ENCODE results near the gene IQSEC1. TPM values are rescaled to one million over a fixed set of nuclear protein-coding genes. Genes with fewer than 3 reads are reported as not detected.

Gene IQSEC1
- total RNA-seq, 1 donor from 2014 or later, result 29.5 TPM

DNA sequence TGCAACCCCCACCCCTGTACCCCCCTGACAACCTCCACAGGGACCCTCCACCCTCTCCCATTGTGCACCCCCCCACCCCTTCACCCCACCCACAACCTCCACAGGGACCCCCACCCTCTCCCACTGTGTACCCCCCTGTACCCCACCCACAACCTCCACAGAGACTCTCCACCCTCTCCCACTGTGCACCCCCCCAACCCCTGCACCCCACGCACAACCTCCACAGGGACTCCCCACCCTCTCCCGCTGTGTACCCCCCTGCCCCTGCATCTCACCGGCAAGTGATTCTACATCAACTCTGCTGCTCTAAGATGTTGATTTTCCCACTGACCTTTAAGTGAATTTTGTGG lies 180.4 kb downstream of the IQSEC1 start:
- Histone ChIP-seq H3K9ac (ENCODE audit: low read length) (no peak overlapping the region), H3K36me3 (ENCODE audit: insufficient read depth, low read length) (no peaks in the 10 kb centered on the region), H3K79me2 (ENCODE audit: insufficient read depth, low read length) (no peaks in the 10 kb centered on the region), H3K9me3 (ENCODE audit: insufficient read depth, low read depth, low read length) (no peaks in the 10 kb centered on the region), H3K4me1 (ENCODE audit: insufficient read depth, low read length) (no peaks in the 10 kb centered on the region), H3K27me3 (ENCODE audit: insufficient read depth, low read length) (peaks cover 13% of the 10 kb centered on the region), H3K27ac (ENCODE audit: low read depth, low read length) (no peak overlapping the region), H4K20me1 (ENCODE audit: insufficient read depth, low read length) (no peaks in the 10 kb centered on the region), H3K4me2 (ENCODE audit: low read length) (no peak overlapping the region), H3K4me3 (ENCODE audit: insufficient read depth, low read depth, low read length) (no peak overlapping the region), H2AFZ (ENCODE audit: low read depth, low read length) (no peak overlapping the region)
- no peak overlapping the region for H3K27ac Mint-ChIP-seq (ENCODE audit: unreplicated experiment)
- TF ChIP-seq, protein P1, sequence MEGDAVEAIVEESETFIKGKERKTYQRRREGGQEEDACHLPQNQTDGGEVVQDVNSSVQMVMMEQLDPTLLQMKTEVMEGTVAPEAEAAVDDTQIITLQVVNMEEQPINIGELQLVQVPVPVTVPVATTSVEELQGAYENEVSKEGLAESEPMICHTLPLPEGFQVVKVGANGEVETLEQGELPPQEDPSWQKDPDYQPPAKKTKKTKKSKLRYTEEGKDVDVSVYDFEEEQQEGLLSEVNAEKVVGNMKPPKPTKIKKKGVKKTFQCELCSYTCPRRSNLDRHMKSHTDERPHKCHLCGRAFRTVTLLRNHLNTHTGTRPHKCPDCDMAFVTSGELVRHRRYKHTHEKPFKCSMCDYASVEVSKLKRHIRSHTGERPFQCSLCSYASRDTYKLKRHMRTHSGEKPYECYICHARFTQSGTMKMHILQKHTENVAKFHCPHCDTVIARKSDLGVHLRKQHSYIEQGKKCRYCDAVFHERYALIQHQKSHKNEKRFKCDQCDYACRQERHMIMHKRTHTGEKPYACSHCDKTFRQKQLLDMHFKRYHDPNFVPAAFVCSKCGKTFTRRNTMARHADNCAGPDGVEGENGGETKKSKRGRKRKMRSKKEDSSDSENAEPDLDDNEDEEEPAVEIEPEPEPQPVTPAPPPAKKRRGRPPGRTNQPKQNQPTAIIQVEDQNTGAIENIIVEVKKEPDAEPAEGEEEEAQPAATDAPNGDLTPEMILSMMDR (IDR thresholded peaks at IDR 0.05; ENCODE audit: insufficient read depth, low read depth, low read length), result no peak
- TF ChIP-seq EZH2 (IDR thresholded peaks at IDR 0.05; ENCODE audit: insufficient read depth, low read length), result no peak
- H3K36me3 Mint-ChIP-seq (ENCODE audit: low read depth, unreplicated experiment), result no peaks in the 10 kb centered on the region
- DNase-seq (ENCODE audit: low read depth) (no peak), FAIRE-seq (no peak)
- H3K4me3 Mint-ChIP-seq (ENCODE audit: unreplicated experiment), result no peak overlapping the region
- H3K9me3 Mint-ChIP-seq (ENCODE audit: unreplicated experiment), result no peaks in the 10 kb centered on the region
- H3K27me3 Mint-ChIP-seq (ENCODE audit: low read depth, unreplicated experiment), result peaks cover 25% of the 10 kb centered on the region
- H3K4me1 Mint-ChIP-seq (ENCODE audit: low read depth, unreplicated experiment), result peaks cover 19% of the 10 kb centered on the region

GRCh38 chr3:12891985-12892839 lies 181.0 kb downstream of the IQSEC1 start:
- Histone ChIP-seq H3K4me3 (ENCODE audit: insufficient read depth, low read depth, low read length) (no peak overlapping the region), H2AFZ (ENCODE audit: low read depth, low read length) (peak overlapping the region; percentile 55)

More at GRCh38 chr3:12891985-12892839, 181.0 kb downstream of the IQSEC1 start:
- Histone ChIP-seq H3K27ac (ENCODE audit: low read depth, low read length) (no peak overlapping the region), H3K27me3 (ENCODE audit: insufficient read depth, low read length) (peaks cover 18% of the 10 kb centered on the region), H3K9me3 (ENCODE audit: insufficient read depth, low read depth, low read length) (no peaks in the 10 kb centered on the region), H3K36me3 (ENCODE audit: insufficient read depth, low read length) (no peaks in the 10 kb centered on the region), H3K9ac (ENCODE audit: low read length) (no peak overlapping the region), H3K4me1 (ENCODE audit: insufficient read depth, low read length) (no peaks in the 10 kb centered on the region), H3K79me2 (ENCODE audit: insufficient read depth, low read length) (no peaks in the 10 kb centered on the region), H4K20me1 (ENCODE audit: insufficient read depth, low read length) (no peaks in the 10 kb centered on the region), H3K4me2 (ENCODE audit: low read length) (peak overlapping the region; percentile 73)
- Mint-ChIP-seq H3K27ac (ENCODE audit: unreplicated experiment) (no peak overlapping the region), H3K36me3 (ENCODE audit: low read depth, unreplicated experiment) (no peaks in the 10 kb centered on the region), H3K4me3 (ENCODE audit: unreplicated experiment) (no peak overlapping the region), H3K9me3 (ENCODE audit: unreplicated experiment) (no peaks in the 10 kb centered on the region), H3K4me1 (ENCODE audit: low read depth, unreplicated experiment) (peaks cover 19% of the 10 kb centered on the region), H3K27me3 (ENCODE audit: low read depth, unreplicated experiment) (peaks cover 28% of the 10 kb centered on the region)
- FAIRE-seq, result no peak
- peak; percentile 32 for DNase-seq (ENCODE audit: low read depth)
- TF ChIP-seq, protein P1 (IDR thresholded peaks at IDR 0.05; ENCODE audit: insufficient read depth, low read depth, low read length), result peak; percentile 96
- no peak for TF ChIP-seq EZH2 (IDR thresholded peaks at IDR 0.05; ENCODE audit: insufficient read depth, low read length)
